HepG2 (cell line): ENCODE results near the gene PSMB8. TPM values are rescaled to one million over a fixed set of nuclear protein-coding genes. Genes with fewer than 3 reads are reported as not detected.

Experiments
- CEBPG ChIP-seq: IDR thresholded peaks from 2 replicates; pipeline ENCODE4 v1.6.1; 2016
- CREM ChIP-seq, 2 experiments: sonication (generic) in 1 of 2; formaldehyde crosslinking in 1 of 2; IDR thresholded peaks; 2 replicates each; pipeline versions ENCODE4 v1.4.0 to v1.6.1; 2016 to 2020; ENCODE audit warnings: antibody characterized with exemption in 1 of 2, mild to moderate bottlenecking in 1 of 2, missing genetic modification reagents in 1 of 2
- DR1 ChIP-seq: sonication (generic); formaldehyde crosslinking; IDR thresholded peaks from 2 replicates; pipeline ENCODE4 v1.8.0; 2021; ENCODE audit warnings: mild to moderate bottlenecking, missing genetic modification reagents, inconsistent platforms
- IRF2 ChIP-seq: IDR thresholded peaks from 2 replicates; pipeline ENCODE4 v1.6.1; 2018; ENCODE audit warnings: missing genetic modification reagents, missing compliant biosample characterization
- SIN3A ChIP-seq: IDR thresholded peaks from 2 replicates; pipeline ENCODE4 v1.6.1; 2011; ENCODE audit warnings: low read depth, mild to moderate bottlenecking, control low read depth, low read length, borderline replicate concordance
- polyA plus RNA-seq, 8 experiments: library from polyadenylated mRNA; depleted of rRNA in 3 of 8; stranded (reverse) in 7 of 8; unstranded in 1 of 8; fragments of >200 nt; fragmentation: Illumina TruSeq in 4 of 8; extraction: Trizol in 4 of 8; gene quantifications; 2 replicates each; pipeline versions ENCODE4 v1.2.1 to v1.2.3, GENCODE V29; 2011 to 2016; ENCODE audit warnings: low read depth in 4 of 8, missing spikeins in 1 of 8, mixed read lengths in 1 of 8; ENCODE audit not compliant: insufficient read depth in 1 of 8
- total RNA-seq, 5 experiments: library from RNA; depleted of rRNA; stranded (reverse); fragments of >200 nt; fragmentation: Illumina TruSeq; extraction: Trizol; gene quantifications; 2 replicates each; pipeline ENCODE4 v1.2.3, GENCODE V29; 2016; ENCODE audit warnings: low read depth in 1 of 5
- TF ChIP-seq, protein P1 (sequence below): sonication (generic); formaldehyde crosslinking; IDR thresholded peaks from 2 replicates; pipeline ENCODE4 v1.4.0; 2020; ENCODE audit warnings: missing genetic modification reagents
- TF ChIP-seq, protein P2 (sequence below): IDR thresholded peaks from 2 replicates; pipeline ENCODE4 v1.6.1; 2016; ENCODE audit warnings: low read depth, missing genetic modification reagents, missing compliant biosample characterization
- TF ChIP-seq, protein P3 (sequence below): sonication (generic); formaldehyde crosslinking; IDR thresholded peaks from 2 replicates; pipeline ENCODE4 v1.4.0; 2020; ENCODE audit warnings: missing genetic modification reagents
- TF ChIP-seq, protein P4 (sequence below): sonication (generic); formaldehyde crosslinking; IDR thresholded peaks from 2 replicates; pipeline ENCODE4 v1.5.1; 2020; ENCODE audit warnings: missing genetic modification reagents, mild to moderate bottlenecking, borderline replicate concordance
- TF ChIP-seq, protein P5 (sequence below): sonication (generic); formaldehyde crosslinking; IDR thresholded peaks from 2 replicates; pipeline ENCODE4 v1.9.0; 2022; ENCODE audit warnings: low read depth, missing genetic modification reagents
- TF ChIP-seq, protein P6 (sequence below): sonication (generic); formaldehyde crosslinking; IDR thresholded peaks from 2 replicates; pipeline ENCODE4 v1.5.0; 2020; ENCODE audit warnings: missing genetic modification reagents, mild to moderate bottlenecking, borderline replicate concordance

Gene PSMB8
- total and polyA plus RNA-seq, 2 of the 13 experiments (the other 11 are each of a cell fraction or from before 2014, with no cell fraction given), result 30.7 to 64.7 TPM

DNA sequence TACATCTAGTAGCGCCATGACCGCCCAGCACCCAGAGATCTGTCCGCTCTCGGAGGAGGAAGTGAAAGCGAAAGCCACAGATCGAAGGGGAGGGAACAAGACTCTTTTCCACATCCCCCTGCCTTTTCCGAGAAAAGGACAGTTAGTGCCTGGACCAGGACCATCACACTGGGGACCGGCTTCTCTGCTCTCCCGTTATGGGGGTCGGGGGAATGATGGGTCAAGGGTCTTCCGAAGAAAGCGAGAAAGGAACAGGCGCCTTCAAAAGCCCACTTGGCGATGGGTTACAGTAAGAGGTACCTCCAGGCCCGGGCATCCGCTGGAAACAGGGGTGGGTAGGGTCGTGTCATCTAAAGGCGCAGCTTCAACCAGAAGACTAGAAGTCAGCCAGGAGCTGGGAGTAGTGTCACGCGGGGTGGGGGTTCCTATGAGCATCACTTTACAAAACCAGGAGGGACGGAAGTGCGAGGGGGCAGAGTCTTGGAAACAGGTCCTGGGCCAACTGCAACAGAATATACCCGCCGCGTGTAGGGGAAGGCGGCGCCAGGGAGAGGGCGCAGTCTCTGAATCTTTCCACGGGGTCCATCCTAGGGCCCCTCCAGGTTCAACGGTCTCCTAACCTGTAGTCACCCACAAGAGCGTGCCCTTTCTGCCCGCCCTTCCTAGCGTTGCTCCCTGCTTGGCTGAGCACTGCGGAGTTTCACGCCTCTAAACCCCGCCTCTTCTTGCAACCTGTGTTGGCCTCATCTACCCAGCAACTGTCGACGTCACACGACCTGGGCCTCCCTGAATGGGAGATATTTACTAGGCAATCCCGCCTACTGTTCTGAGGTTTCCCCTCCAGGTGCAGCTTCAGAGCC, at the start of gene PSMB8 (continued):
- TF ChIP-seq, protein P1, sequence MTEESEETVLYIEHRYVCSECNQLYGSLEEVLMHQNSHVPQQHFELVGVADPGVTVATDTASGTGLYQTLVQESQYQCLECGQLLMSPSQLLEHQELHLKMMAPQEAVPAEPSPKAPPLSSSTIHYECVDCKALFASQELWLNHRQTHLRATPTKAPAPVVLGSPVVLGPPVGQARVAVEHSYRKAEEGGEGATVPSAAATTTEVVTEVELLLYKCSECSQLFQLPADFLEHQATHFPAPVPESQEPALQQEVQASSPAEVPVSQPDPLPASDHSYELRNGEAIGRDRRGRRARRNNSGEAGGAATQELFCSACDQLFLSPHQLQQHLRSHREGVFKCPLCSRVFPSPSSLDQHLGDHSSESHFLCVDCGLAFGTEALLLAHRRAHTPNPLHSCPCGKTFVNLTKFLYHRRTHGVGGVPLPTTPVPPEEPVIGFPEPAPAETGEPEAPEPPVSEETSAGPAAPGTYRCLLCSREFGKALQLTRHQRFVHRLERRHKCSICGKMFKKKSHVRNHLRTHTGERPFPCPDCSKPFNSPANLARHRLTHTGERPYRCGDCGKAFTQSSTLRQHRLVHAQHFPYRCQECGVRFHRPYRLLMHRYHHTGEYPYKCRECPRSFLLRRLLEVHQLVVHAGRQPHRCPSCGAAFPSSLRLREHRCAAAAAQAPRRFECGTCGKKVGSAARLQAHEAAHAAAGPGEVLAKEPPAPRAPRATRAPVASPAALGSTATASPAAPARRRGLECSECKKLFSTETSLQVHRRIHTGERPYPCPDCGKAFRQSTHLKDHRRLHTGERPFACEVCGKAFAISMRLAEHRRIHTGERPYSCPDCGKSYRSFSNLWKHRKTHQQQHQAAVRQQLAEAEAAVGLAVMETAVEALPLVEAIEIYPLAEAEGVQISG (CRISPR knock-in tag), result peak; percentile 56
- TF ChIP-seq CREM (IDR thresholded peaks at IDR 0.05) (peak; percentile 96), CREM (CRISPR knock-in tag; IDR thresholded peaks at IDR 0.05) (peak; percentile 67; the same call in 1 of the 2 replicates), CEBPG (CRISPR knock-in tag) (peak; percentile 60; the same call in 1 of the 2 replicates), SIN3A (peak; percentile 57; the same call in 1 of the 2 replicates), IRF2 (CRISPR knock-in tag) (peak; percentile 100), DR1 (CRISPR knock-in tag) (peak; percentile 19; the same call in 1 of the 2 replicates)
- TF ChIP-seq, protein P2, sequence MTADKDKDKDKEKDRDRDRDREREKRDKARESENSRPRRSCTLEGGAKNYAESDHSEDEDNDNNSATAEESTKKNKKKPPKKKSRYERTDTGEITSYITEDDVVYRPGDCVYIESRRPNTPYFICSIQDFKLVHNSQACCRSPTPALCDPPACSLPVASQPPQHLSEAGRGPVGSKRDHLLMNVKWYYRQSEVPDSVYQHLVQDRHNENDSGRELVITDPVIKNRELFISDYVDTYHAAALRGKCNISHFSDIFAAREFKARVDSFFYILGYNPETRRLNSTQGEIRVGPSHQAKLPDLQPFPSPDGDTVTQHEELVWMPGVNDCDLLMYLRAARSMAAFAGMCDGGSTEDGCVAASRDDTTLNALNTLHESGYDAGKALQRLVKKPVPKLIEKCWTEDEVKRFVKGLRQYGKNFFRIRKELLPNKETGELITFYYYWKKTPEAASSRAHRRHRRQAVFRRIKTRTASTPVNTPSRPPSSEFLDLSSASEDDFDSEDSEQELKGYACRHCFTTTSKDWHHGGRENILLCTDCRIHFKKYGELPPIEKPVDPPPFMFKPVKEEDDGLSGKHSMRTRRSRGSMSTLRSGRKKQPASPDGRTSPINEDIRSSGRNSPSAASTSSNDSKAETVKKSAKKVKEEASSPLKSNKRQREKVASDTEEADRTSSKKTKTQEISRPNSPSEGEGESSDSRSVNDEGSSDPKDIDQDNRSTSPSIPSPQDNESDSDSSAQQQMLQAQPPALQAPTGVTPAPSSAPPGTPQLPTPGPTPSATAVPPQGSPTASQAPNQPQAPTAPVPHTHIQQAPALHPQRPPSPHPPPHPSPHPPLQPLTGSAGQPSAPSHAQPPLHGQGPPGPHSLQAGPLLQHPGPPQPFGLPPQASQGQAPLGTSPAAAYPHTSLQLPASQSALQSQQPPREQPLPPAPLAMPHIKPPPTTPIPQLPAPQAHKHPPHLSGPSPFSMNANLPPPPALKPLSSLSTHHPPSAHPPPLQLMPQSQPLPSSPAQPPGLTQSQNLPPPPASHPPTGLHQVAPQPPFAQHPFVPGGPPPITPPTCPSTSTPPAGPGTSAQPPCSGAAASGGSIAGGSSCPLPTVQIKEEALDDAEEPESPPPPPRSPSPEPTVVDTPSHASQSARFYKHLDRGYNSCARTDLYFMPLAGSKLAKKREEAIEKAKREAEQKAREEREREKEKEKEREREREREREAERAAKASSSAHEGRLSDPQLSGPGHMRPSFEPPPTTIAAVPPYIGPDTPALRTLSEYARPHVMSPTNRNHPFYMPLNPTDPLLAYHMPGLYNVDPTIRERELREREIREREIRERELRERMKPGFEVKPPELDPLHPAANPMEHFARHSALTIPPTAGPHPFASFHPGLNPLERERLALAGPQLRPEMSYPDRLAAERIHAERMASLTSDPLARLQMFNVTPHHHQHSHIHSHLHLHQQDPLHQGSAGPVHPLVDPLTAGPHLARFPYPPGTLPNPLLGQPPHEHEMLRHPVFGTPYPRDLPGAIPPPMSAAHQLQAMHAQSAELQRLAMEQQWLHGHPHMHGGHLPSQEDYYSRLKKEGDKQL (CRISPR knock-in tag), result no peak
- TF ChIP-seq, protein P3, sequence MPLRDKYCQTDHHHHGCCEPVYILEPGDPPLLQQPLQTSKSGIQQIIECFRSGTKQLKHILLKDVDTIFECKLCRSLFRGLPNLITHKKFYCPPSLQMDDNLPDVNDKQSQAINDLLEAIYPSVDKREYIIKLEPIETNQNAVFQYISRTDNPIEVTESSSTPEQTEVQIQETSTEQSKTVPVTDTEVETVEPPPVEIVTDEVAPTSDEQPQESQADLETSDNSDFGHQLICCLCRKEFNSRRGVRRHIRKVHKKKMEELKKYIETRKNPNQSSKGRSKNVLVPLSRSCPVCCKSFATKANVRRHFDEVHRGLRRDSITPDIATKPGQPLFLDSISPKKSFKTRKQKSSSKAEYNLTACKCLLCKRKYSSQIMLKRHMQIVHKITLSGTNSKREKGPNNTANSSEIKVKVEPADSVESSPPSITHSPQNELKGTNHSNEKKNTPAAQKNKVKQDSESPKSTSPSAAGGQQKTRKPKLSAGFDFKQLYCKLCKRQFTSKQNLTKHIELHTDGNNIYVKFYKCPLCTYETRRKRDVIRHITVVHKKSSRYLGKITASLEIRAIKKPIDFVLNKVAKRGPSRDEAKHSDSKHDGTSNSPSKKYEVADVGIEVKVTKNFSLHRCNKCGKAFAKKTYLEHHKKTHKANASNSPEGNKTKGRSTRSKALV (CRISPR knock-in tag), result no peak
- TF ChIP-seq, protein P4, sequence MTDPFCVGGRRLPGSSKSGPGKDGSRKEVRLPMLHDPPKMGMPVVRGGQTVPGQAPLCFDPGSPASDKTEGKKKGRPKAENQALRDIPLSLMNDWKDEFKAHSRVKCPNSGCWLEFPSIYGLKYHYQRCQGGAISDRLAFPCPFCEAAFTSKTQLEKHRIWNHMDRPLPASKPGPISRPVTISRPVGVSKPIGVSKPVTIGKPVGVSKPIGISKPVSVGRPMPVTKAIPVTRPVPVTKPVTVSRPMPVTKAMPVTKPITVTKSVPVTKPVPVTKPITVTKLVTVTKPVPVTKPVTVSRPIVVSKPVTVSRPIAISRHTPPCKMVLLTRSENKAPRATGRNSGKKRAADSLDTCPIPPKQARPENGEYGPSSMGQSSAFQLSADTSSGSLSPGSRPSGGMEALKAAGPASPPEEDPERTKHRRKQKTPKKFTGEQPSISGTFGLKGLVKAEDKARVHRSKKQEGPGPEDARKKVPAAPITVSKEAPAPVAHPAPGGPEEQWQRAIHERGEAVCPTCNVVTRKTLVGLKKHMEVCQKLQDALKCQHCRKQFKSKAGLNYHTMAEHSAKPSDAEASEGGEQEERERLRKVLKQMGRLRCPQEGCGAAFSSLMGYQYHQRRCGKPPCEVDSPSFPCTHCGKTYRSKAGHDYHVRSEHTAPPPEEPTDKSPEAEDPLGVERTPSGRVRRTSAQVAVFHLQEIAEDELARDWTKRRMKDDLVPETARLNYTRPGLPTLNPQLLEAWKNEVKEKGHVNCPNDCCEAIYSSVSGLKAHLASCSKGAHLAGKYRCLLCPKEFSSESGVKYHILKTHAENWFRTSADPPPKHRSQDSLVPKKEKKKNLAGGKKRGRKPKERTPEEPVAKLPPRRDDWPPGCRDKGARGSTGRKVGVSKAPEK (CRISPR knock-in tag), result no peak
- TF ChIP-seq, protein P5, sequence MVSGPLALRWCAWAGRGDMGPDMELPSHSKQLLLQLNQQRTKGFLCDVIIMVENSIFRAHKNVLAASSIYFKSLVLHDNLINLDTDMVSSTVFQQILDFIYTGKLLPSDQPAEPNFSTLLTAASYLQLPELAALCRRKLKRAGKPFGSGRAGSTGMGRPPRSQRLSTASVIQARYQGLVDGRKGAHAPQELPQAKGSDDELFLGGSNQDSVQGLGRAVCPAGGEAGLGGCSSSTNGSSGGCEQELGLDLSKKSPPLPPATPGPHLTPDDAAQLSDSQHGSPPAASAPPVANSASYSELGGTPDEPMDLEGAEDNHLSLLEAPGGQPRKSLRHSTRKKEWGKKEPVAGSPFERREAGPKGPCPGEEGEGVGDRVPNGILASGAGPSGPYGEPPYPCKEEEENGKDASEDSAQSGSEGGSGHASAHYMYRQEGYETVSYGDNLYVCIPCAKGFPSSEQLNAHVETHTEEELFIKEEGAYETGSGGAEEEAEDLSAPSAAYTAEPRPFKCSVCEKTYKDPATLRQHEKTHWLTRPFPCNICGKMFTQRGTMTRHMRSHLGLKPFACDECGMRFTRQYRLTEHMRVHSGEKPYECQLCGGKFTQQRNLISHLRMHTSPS (CRISPR knock-in tag), result no peak
- TF ChIP-seq, protein P6, sequence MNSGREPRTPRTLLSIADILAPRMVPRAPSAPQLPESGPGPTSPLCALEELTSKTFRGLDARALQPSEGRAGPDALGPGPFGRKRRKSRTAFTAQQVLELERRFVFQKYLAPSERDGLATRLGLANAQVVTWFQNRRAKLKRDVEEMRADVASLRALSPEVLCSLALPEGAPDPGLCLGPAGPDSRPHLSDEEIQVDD (CRISPR knock-in tag), result 0 out of 2 replicates have a peak, but pooled peaks have one; percentile 34
